Adipose tissue (tissue), 3 donors: ENCODE results near the gene MTRFR. TPM values are rescaled to one million over a fixed set of nuclear protein-coding genes. Genes with fewer than 3 reads are reported as not detected.
"Not testable (repeated sequence)": the region's sequence is repeated elsewhere in the genome, so short reads cannot be mapped to it uniquely, and the experiment has no call there.

Experiments used
- H3K27ac ChIP-seq: one replicate; pipeline ENCODE4 v1.5.1; 2013; ENCODE audit warnings: low read depth, low read length
- WGBS, 3 donors: extraction: QIAGEN DNeasy Blood & Tissue Kit; methylation state at CpG; one replicate each; pipeline ENCODE4 v1.1.7; 2013; 5-methylcytosine and 5-hydroxymethylcytosine counted together
- polyA plus RNA-seq, 3 donors: library from polyadenylated mRNA; stranded (reverse); fragments of 200-250 nt; gene quantifications; one replicate each; pipeline ENCODE4 v1.2.3, GENCODE V29; 2013
- donor health status: healthy with polysubstance abuse.
- donor health status: Bipolar disorder and iron deficiency.
- donor health status: healthy.

Gene MTRFR
- polyA plus RNA-seq, 3 donors, result 3.5 to 11.4 (median 3.5) TPM

- 73 to 87% (median 73%) methylated on average over 7 of the region's 7 CpGs for WGBS, 3 donors
- H3K27ac ChIP-seq, result no peak overlapping the region
Measured at GRCh38 chr12:123243671-123244262, 10.5 kb downstream of the MTRFR start.

- H3K27ac ChIP-seq, result no peak overlapping the region
- WGBS, 3 donors, result 66 to 92% (median 78%) methylated on average over 3 of the region's 3 CpGs
Measured at GRCh38 chr12:123245678-123246077, 12.4 kb downstream of the MTRFR start.

GRCh38 chr12:123248129-123248528 lies 14.9 kb downstream of the MTRFR start:
- WGBS, 3 donors, result 94 to 100% (median 98%) methylated on average over 2 of the region's 2 CpGs
- not testable (repeated sequence) for H3K27ac ChIP-seq

- 95 to 99% (median 98%) methylated on average over 23 to 26 of the region's 26 CpGs for WGBS, 3 donors
- not testable (repeated sequence) for H3K27ac ChIP-seq
Measured at GRCh38 chr12:123248996-123249741, 15.9 kb downstream of the MTRFR start.

GRCh38 chr12:123250471-123251383 lies 17.5 kb downstream of the MTRFR start:
- no peak overlapping the region for H3K27ac ChIP-seq
- WGBS, 3 donors, result 57 to 70% (median 66%) methylated on average over 13 of the region's 13 CpGs

GRCh38 chr12:123251403-123252076 lies 18.3 kb downstream of the MTRFR start:
- H3K27ac ChIP-seq, result no peak overlapping the region
- WGBS, 3 donors, result 82 to 94% (median 86%) methylated on average over 8 of the region's 8 CpGs

- H3K27ac ChIP-seq, result not testable (repeated sequence)
- WGBS, 3 donors, result 75 to 76% (median 76%) methylated on average over 9 of the region's 9 CpGs
Measured at GRCh38 chr12:123252365-123252764, 19.1 kb downstream of the MTRFR start.

- 80 to 82% (median 81%) methylated on average over 24 of the region's 24 CpGs for WGBS, 3 donors
- no peak overlapping the region for H3K27ac ChIP-seq
Measured at GRCh38 chr12:123253641-123254459, 20.6 kb downstream of the MTRFR start.

GRCh38 chr12:123254853-123255446 lies 21.7 kb downstream of the MTRFR start:
- no peak overlapping the region for H3K27ac ChIP-seq
- 67 to 82% (median 73%) methylated on average over 5 of the region's 5 CpGs for WGBS, 3 donors

- 64 to 94% (median 67%) methylated on average over 4 of the region's 4 CpGs for WGBS, 3 donors
- H3K27ac ChIP-seq, result no peak overlapping the region
Measured at GRCh38 chr12:123258593-123258992, 25.4 kb downstream of the MTRFR start.

- H3K27ac ChIP-seq, result no peak overlapping the region
- 66 to 82% (median 77%) methylated on average over 9 of the region's 9 CpGs for WGBS, 3 donors
Measured at GRCh38 chr12:123260081-123260480, 26.8 kb downstream of the MTRFR start.

- no peak overlapping the region for H3K27ac ChIP-seq
- WGBS, 3 donors, result 88 to 96% (median 92%) methylated on average over 4 of the region's 4 CpGs
Measured at GRCh38 chr12:123261196-123261595, 28.0 kb downstream of the MTRFR start.

GRCh38 chr12:123263196-123263817 lies 30.1 kb downstream of the MTRFR start:
- no peak overlapping the region for H3K27ac ChIP-seq
- WGBS, 3 donors, result 86 to 88% (median 87%) methylated on average over 8 of the region's 8 CpGs

- 55 to 60% (median 57%) methylated on average over 7 of the region's 7 CpGs for WGBS, 3 donors
- no peak overlapping the region for H3K27ac ChIP-seq
Measured at GRCh38 chr12:123264642-123265041, 31.4 kb downstream of the MTRFR start.

GRCh38 chr12:123265851-123266678 lies 32.8 kb downstream of the MTRFR start:
- H3K27ac ChIP-seq, result no peak overlapping the region
- WGBS, 3 donors, result 85 to 86% (median 85%) methylated on average over 34 to 35 of the region's 35 CpGs

GRCh38 chr12:123266679-123267277 lies 33.5 kb downstream of the MTRFR start:
- 85 to 91% (median 88%) methylated on average over 19 of the region's 19 CpGs for WGBS, 3 donors
- H3K27ac ChIP-seq, result no peak overlapping the region
